HG02885 (cell line): ENCODE data around the gene ABCF1.
"Not testable (repeated sequence)": the region's sequence is repeated elsewhere in the genome, so short reads cannot be mapped to it uniquely, and the experiment has no call there.

Source experiments
- ATAC-seq: cut with Tn5 transposase; IDR thresholded peaks from one replicate; pipeline ENCODE4 v1.9.1; 2021; ENCODE audit warnings: mild to moderate bottlenecking; ENCODE audit not compliant: unreplicated experiment, poor library complexity

The ABCF1 gene

DNA sequence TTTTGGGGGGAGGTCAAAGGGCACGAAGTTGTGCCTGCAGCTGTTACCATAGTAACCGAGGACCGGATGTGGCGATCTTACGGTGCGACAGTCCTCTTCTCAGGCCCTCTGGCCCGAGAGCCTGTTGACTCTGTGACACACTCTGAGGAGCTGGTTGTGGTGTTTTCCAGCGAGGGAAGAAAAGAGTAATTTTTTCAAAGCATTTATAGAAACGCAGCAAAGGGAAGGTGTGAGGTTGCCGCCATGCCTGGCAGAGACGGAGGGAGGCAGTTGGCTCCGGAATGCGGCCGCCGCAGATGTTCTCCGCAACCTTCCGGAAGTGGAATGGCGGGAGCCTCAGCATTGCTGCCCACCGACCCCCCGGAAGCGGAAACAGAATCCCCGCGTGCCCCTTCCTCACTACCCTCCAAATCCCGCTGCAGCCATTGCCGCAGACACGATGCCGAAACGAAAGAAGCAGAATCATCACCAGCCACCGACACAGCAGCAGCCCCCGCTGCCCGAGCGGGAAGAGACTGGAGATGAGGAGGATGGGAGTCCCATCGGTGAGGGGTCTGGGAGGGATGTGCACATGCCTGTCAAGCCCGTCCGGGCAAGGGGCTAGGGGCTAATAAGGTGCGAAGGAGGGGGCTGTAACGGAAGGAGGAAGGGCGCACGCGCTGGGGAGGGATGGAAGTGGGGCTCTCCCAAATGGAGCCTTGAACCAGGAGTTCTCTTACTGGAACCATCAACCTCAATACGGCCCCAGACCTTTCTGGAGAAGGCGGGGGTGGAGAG is 14.1 kb upstream of the ABCF1 start, which contains the start of gene PRR3:
Gene PRR3 (plus strand): TSS at position 390 of the 777 bp plus-strand sequence. CDS start 50 bp downstream, at position 440.
- peak; percentile 65 for ATAC-seq

DNA sequence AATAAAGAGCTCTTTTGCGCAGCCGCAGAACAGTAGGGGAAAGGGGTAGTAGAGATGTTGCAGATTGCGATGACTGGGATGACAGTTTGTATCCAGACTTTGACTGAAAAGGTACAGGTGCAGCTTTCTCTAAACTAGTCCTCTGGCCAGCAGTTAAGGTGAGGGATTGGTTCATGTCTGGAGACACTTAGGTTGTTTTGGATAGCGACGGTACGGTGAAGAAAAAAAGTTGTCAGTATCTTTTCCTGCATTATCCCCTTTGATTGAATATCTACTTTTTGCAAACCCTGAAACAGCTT is 13.6 kb upstream of the ABCF1 start:
- no peak for ATAC-seq

DNA sequence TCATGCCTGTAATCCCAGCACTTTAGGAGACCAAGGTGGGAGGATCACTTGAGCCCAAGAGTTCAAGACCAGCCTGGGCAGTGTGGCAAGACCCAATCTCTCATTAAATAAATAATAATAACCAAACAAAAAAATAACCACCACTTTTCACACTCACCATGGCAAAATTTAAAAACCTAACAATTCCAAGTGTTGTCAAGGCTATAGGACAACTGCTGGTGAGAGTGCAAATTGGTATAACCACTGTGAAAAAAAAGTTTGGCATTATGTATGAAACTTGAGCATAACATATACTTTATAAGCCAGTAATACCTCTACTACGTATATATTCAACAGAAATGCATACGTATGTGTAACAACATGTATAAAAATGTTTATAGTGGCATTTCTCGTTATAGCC is 10.3 kb upstream of the ABCF1 start:
- no peak for ATAC-seq

DNA sequence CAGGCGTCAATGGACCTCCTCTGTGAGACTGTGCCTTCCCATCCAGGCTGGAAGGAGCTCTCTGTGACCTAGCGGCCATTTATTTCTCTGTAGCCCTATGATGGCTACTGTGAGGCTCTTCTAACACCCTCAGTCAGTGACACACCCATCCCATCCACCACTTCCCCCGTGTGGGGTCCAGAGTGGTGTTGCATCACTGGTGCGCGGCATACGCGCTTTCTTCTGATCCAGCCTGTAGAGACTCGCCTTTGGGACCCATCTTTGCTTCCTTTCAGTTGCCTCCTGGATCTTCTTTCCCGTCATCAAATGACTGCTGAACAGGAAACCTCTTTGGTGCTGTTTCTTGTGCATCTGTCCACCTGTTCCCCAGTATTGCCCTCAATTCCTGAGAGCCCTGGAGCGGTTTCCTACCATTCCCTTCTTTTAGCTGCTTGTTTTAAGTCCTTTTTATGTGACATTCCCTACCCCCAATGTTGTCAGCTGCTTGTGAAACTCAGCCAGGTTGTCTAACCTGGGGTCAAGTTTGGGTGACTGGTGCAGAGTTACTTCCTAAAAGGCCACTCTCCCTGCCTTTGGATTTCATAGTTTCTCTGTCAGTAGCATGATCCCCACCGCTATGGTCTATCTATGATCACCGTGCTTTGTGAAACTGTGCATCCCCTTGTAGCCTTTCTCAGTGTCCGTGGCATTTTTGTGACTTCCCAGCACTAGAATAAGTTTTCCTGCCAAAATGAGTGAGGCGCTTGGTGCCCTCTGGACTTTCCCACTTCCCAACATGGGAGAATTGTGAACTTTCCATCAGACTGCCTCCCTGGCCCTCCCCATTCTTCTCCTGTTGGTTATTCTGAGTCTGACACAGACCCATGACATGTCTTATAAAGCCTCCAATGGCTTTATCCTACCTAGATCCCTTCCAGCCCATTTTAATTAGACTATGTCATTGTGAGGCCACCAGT is 8.5 kb upstream of the ABCF1 start:
- ATAC-seq = no peak

DNA sequence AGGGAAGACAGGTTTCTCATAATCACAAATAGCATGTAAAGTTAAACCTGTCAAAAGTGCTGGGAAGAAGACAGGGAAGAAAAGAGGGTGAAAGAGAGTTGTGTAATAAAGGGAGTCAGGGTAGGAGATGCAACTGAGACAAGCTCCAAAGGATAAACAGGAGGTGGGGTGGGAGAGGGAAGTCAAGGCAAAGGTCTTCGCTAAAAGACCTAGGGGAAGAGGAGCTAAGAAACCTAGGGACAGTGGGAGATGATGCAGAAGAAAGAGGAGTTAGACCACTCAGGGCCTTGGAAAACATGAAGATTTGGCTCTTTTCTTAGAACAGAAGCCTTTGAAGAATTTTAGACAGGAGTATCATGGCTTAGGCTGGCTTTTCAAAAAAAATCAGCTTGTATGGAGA is 7.1 kb upstream of the ABCF1 start:
- no peak for ATAC-seq

DNA sequence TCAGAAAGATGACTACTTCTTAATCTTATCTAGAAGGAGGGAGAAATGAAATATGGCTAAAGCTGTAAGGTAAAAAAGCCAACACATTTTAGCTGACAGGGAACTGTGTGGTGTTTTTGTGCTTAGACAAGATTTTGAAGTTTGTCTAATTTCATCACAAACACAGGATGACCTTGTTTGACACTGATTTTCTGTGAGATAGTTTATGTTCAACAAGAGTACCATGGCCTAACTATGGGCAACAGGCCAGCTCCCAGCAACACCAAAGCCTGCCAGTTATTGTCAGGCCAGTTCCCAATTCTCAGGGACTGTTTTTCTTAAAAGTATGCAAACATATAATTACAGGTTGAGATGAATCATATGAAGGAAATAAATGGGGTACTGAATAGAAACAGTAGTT is 5.5 kb upstream of the ABCF1 start:
- ATAC-seq = no peak

DNA sequence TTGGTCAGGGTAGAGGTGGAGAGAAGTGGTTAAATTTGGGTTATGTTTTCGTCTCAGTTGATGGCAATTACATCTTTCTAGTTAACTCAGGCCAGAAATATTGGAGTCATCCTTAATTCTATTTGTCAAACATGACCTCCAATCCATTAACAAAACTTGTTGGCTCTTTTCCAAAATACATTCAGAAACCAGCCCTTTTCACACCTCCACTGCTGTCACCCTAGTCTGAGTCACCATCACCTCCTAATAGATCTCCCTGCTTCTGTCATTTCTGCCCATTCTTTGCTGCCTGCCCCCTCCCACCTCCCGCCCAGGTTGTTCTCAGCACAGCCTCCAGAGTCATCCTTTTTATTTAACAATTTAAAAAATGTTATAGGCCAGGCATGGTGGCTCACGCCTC is 3.0 kb upstream of the ABCF1 start:
- no peak for ATAC-seq

DNA sequence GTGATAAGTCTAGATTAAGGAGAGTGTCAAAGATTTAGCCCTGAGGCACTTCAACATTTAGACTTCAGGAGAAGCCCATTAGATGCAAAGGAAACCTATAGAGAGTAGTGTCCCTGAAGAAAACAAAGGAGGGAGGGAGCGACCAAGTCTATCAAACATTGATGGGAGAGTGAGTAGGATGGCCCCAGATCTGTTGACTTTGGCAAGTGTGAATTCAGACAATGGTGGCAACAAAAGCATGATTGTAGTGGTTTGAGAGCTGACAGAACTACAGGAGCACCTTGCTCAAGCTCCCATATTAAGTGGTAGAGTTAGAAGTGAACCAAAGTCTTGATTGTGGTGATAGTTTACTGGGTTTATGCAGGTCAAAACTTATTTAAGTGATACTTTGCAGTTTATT is 979 bp upstream of the ABCF1 start:
- ATAC-seq = no peak

DNA sequence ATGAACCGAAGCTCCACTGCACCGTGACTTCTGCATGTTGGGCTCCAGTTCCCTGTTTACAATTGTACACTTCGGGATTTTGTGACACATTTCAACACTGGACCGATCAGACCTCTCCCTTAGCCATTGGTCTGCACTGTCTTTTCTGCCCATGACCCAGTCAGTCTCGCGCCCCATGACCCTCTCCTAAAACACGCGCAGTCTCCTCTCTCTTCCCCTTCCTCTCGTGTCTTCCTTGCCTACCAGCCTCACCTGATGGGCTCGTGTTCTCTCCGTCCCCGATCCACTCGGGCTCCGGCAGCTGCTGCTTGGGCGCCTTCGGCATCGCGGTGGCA is 535 bp upstream of the ABCF1 start:
- peak; percentile 17 for ATAC-seq

DNA sequence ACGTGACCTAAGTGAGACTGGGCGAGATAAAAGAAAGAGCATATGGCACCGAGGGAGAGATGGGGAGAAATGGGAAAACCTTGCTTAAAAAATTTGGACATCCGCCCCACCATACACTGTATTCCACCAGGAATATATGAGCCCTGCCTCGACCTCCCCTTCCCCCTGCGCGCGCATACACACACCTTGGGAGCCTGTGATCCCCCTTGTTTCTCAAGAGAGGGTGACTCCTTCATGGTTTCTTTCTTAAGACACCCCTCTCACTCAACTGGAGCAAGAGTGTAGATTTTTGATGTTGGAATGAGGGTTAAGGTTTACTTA is 480 bp downstream of the ABCF1 start:
- no peak for ATAC-seq

DNA sequence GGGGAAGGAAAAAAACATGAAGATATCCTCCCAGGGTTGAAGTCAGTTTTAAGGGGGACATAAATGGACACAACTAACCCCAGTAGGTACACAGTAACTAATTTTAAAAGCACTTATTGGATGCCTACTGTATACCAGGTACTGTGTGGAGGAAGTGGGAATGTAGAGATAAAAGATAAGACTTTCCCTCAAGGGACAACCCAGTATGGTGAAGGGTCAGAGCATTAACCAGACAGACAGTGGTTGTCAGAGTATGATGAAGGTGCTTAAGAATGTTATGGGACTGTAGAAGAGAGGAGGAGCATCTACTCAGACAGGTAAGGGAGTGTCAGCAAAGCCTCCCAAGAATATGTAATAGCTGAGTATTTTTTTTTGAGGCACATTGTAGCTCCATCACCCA is 906 bp downstream of the ABCF1 start:
- no peak for ATAC-seq

DNA sequence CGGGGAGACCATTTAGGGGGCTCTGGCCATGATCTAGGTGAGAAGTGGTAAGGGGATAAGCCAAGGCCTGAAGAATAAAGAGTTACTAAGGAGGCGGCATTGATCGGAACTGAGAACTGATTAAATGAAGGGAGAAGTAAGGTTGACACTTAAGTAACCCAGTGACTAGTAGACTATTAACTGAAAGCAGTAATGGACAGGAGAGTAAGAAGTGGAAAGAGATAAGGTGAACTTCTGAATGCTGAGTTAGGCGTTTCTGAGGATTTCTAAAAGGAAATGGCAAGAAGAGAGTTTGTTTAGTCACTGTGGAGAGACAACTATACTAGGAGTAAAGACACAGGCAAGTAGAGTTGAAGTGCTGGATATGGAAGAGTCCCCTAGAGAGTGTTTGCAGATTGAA is 1.9 kb downstream of the ABCF1 start:
- ATAC-seq = no peak

DNA sequence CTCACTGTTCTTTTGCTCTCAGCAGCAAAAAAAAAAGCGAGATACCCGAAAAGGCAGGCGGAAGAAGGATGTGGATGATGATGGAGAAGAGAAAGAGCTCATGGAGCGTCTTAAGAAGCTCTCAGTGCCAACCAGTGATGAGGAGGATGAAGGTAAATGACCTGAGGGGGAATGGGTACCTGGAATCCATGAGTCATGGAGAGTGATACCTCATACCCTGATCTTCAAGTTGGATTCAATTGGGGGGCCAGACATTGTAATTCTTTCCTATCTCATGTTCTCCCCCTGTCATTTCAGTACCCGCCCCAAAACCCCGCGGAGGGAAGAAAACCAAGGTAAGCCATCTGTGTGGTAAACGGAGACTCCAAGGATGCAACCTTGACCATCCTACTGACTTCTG is 6.8 kb downstream of the ABCF1 start:
- no peak for ATAC-seq

DNA sequence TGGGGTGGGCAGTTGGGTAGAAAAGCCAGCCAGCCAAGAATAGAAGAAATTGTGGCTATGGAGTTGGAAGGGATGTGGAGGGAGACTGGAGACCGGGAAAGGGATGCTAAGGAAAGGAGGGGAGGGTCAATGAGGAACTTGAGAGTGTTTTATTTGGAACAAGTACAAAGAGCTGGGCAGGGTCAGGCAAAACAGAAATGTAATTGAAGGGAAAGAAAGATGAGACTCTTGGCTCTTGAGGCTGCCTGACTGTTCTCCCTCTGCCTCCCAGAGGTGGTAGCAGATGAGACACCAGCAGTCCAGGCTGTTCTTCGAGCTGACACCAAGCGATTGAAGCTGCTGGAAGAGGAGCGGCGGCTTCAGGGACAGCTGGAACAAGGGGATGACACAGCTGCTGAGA is 12.7 kb downstream of the ABCF1 start:
- no peak for ATAC-seq

DNA sequence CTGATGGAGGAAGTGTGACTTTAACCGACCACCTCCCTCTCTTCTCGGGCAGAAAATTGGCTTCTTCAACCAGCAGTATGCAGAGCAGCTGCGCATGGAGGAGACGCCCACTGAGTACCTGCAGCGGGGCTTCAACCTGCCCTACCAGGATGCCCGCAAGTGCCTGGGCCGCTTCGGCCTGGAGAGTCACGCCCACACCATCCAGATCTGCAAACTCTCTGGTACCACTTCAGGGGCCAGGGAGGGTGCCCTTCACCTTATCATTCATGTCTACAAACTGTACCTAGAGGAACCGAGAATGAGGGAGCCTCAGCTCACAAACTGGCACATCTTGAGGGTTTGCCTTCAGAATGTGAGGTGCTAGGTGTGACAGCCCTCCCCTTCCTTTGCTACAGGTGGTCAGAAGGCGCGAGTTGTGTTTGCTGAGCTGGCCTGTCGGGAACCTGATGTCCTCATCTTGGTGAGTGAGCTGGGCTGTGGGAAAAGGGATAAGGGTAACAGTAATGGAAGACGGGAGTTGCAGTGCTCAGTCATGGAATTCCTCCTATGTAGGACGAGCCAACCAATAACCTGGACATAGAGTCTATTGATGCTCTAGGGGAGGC is 18.6 kb downstream of the ABCF1 start:
- ATAC-seq = no peak

DNA sequence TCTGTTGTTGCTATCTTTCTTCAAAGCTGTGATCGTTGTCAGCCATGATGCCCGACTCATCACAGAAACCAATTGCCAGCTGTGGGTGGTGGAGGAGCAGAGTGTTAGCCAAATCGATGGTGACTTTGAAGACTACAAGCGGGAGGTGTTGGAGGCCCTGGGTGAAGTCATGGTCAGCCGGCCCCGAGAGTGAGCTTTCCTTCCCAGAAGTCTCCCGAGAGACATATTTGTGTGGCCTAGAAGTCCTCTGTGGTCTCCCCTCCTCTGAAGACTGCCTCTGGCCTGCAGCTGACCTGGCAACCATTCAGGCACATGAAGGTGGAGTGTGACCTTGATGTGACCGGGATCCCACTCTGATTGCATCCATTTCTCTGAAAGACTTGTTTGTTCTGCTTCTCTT is 19.3 kb downstream of the ABCF1 start:
- ATAC-seq = no peak

DNA sequence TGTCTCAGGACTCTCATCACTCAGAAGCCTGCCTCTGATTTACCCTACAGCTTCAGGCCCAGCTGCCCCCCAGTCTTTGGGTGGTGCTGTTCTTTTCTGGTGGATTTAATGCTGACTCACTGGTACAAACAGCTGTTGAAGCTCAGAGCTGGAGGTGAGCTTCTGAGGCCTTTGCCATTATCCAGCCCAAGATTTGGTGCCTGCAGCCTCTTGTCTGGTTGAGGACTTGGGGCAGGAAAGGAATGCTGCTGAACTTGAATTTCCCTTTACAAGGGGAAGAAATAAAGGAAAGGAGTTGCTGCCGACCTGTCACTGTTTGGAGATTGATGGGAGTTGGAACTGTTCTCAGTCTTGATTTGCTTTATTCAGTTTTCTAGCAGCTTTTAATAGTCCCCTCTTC is 19.8 kb downstream of the ABCF1 start:
- ATAC-seq = no peak

DNA sequence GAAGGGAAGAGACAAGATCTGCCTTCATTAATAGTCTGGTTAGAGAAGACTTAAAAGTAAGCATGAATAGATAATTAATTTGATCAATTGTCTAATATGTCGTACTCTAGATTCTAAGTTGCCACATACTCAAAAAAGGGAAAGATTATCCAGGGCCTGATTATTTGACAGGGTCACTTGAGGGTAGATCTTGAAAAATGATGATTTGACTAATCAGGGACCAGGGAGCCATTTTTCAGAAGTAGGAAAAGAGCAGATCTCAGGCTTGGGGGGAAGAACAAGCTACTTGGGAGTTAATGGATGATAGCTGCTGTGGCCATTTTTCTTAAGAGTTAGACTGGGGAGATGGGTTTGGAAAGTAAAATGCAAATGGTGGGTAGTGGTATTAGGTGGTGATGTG is 21.0 kb downstream of the ABCF1 start:
- ATAC-seq = no peak

DNA sequence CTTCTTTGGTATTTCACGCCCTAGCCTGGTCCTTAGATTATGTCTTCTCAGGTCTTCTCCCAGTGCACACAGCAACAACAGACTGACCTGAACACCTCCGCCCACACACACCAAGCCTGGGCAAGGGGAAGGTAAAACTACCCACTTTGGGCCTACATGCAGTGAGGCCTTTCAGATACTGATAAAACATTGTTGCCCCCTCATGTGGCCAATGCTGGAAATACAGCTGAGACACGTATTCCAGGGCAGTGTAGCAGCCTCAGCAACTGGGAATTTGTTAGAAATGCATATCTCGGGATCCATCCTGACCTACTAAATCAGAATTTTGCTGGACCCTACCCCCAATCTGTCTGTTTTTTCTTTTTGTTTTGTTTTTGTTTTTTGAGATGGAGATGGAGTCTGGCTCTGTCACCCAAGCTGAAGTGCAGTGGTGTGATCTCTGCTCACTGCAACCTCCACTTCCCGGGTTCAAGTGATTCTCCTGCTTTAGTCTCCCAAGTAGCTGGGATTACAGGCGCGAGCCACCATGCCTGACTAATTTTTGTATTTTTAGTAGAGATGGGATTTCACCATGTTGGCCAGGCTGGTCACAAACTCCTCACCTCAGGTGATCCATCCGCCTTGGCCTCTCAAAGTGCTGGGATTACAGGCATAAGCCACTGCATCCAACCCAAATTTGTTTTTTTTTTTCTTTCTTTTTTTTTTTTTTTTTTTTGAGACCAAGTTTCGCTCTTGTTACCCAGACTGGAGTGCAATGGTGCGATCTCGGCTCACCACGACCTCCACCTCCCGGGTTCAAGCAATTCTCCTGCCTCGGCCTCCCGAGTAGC is 26.3 kb downstream of the ABCF1 start:
- not testable (repeated sequence) for ATAC-seq

DNA sequence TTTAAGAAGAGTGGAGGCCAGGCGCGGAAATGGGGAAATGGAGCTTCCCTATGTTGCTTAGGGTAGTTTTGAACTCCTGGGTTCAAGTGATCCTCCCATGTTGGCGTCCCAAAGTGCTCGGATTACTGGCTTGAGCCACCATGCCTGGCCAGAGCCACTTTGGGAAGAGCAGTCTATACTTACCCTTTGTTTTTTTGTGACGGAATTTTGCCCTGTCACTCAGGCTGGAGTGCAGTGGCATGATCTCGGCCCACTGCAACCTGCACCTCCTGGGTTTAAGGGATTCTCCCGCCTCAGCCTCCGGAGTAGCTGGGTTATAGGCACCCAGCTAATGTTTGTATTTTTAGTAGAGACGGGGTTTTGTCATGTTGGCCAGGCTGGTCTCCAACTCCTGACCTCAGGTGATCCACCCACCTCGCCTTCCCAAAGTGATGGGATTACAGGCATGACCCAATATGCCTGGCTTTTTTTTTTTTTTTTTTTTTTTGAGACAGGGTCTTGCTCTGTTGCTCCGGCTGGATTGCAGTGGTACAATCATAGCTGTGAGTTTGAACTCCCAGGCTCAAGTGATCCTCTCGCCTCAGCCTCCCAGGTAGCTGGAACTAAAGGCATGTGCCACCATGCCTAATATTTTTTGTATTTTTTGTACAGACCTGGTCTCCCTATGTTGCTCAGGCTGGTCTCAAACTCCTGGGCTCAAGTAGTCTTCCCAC is 27.8 kb downstream of the ABCF1 start:
- ATAC-seq = no peak
